Activated CD8-positive, alpha-beta memory T cell treated with anti-CD3 and anti-CD28 coated beads, Interleukin-2, amount 10 ng/mL, durations not matched to agents 7 days and 5 days (primary cell): ENCODE measurements around the gene SREBF1. TPM values are rescaled to one million over a fixed set of nuclear protein-coding genes. Genes with fewer than 3 reads are reported as not detected.

Experiments
- ATAC-seq: fragments of 150-1000 bp; cut with Tn5 transposase; one replicate; pipeline ENCODE4 v1.10.0; 2021; ENCODE audit warnings: moderate library complexity
- CTCF ChIA-PET: fragments of 350-600 bp; sonication (Branson Sonifier 250); formaldehyde crosslinking; loops from one replicate; lab custom pipeline; 2021; ENCODE audit warnings: antibody characterized with exemption; lab: Charles Lee
- DNase-seq: peaks from one replicate; pipeline ENCODE4 v3.0.0-alpha.2; 2020
- H3K27ac Mint-ChIP-seq: one replicate; pipeline ENCODE4 v1.8.0; 2021; ENCODE audit warnings: mild to moderate bottlenecking, mixed read lengths
- H3K27me3 Mint-ChIP-seq: one replicate; pipeline ENCODE4 v1.8.0; 2021; ENCODE audit warnings: mixed read lengths
- H3K36me3 Mint-ChIP-seq: one replicate; pipeline ENCODE4 v1.8.0; 2021; ENCODE audit warnings: mild to moderate bottlenecking, mixed read lengths
- H3K4me1 Mint-ChIP-seq: one replicate; pipeline ENCODE4 v1.8.0; 2021; ENCODE audit warnings: mixed read lengths
- H3K4me3 Mint-ChIP-seq: one replicate; pipeline ENCODE4 v1.8.0; 2021; ENCODE audit warnings: mild to moderate bottlenecking, moderate library complexity, mixed read lengths
- H3K9me3 Mint-ChIP-seq: one replicate; pipeline ENCODE4 v1.8.0; 2022; ENCODE audit warnings: low read depth, mixed read lengths
- total RNA-seq, 2 experiments: library from RNA; stranded (reverse); gene quantifications; one replicate each; pipeline ENCODE4 v1.2.3, GENCODE V29; 2021

The SREBF1 gene
- total RNA-seq, 2 experiments from 2014 or later: 90.6 to 184 TPM

GRCh38 chr17:17795946-17796786, 40.6 kb downstream of the SREBF1 start:
- no peaks in the 10 kb centered on the region for H3K27me3 Mint-ChIP-seq
- H3K27ac Mint-ChIP-seq: no peak overlapping the region
- H3K36me3 Mint-ChIP-seq: peaks cover 2% of the 10 kb centered on the region
- no peak overlapping the region for H3K4me3 Mint-ChIP-seq
- ATAC-seq (no peak), DNase-seq (no peak)
- H3K4me1 Mint-ChIP-seq: peaks cover 21% of the 10 kb centered on the region
- CTCF ChIA-PET: no interaction called here
- no peaks in the 10 kb centered on the region for H3K9me3 Mint-ChIP-seq

GRCh38 chr17:17795296-17795695, 41.5 kb downstream of the SREBF1 start:
- DNase-seq (no peak), ATAC-seq (no peak)
- CTCF ChIA-PET: interaction anchor here (1.1 kb wide), 1 partner anchor 17 kb away, joined by 4 read pairs; no protein-coding TSS in a partner anchor
- Mint-ChIP-seq H3K27ac (no peak overlapping the region), H3K9me3 (no peaks in the 10 kb centered on the region), H3K4me1 (peaks cover 21% of the 10 kb centered on the region), H3K4me3 (no peak overlapping the region), H3K36me3 (peaks cover 2% of the 10 kb centered on the region), H3K27me3 (no peaks in the 10 kb centered on the region)

- Mint-ChIP-seq H3K36me3 (peaks cover 2% of the 10 kb centered on the region), H3K4me3 (no peak overlapping the region), H3K9me3 (no peaks in the 10 kb centered on the region), H3K27me3 (no peaks in the 10 kb centered on the region), H3K4me1 (peaks cover 21% of the 10 kb centered on the region), H3K27ac (no peak overlapping the region)
- CTCF ChIA-PET: interaction anchor here (1.0 to 1.1 kb wide), 2 partner anchors 10 to 17 kb away, joined by 4 read pairs; no protein-coding TSS in a partner anchor
- ATAC-seq (no peak), DNase-seq (no peak)
Measured at GRCh38 chr17:17794382-17794781, 42.4 kb downstream of the SREBF1 start.

- CTCF ChIA-PET: interaction anchor here (1.0 to 1.7 kb wide), 3 partner anchors 9 to 65 kb away, joined by 4 to 6 read pairs (median 5); no protein-coding TSS in a partner anchor
- no peak for ATAC-seq
- H3K4me1 Mint-ChIP-seq: peaks cover 21% of the 10 kb centered on the region
- peaks cover 2% of the 10 kb centered on the region for H3K36me3 Mint-ChIP-seq
- no peaks in the 10 kb centered on the region for H3K27me3 Mint-ChIP-seq
- no peak overlapping the region for H3K4me3 Mint-ChIP-seq
- peak overlapping the region; percentile 59 for H3K27ac Mint-ChIP-seq
- no peak for DNase-seq
- no peaks in the 10 kb centered on the region for H3K9me3 Mint-ChIP-seq
Measured at GRCh38 chr17:17793378-17794214, 43.2 kb downstream of the SREBF1 start.

- Mint-ChIP-seq H3K27ac (peak overlapping the region; percentile 73), H3K27me3 (no peaks in the 10 kb centered on the region), H3K36me3 (peaks cover 2% of the 10 kb centered on the region), H3K4me3 (no peak overlapping the region), H3K9me3 (no peaks in the 10 kb centered on the region), H3K4me1 (peaks cover 21% of the 10 kb centered on the region)
- CTCF ChIA-PET: interaction anchor here (1.0 to 1.7 kb wide), 6 partner anchors 19 to 111 kb away, joined by 3 to 6 read pairs (median 4); no protein-coding TSS in a partner anchor
- DNase-seq: peak; percentile 83
- ATAC-seq: peak; percentile 94
Measured at GRCh38 chr17:17792551-17793377, 44.0 kb downstream of the SREBF1 start.

- peak overlapping the region; percentile 42 for H3K27ac Mint-ChIP-seq
Measured at GRCh38 chr17:17792037-17792550, 44.7 kb downstream of the SREBF1 start.

GRCh38 chr17:17790637-17791464, 45.9 kb downstream of the SREBF1 start:
- Mint-ChIP-seq H3K4me1 (peaks cover 21% of the 10 kb centered on the region), H3K4me3 (no peak overlapping the region), H3K27ac (no peak overlapping the region), H3K36me3 (peaks cover 2% of the 10 kb centered on the region), H3K9me3 (no peaks in the 10 kb centered on the region), H3K27me3 (no peaks in the 10 kb centered on the region)
- CTCF ChIA-PET: no interaction called here
- ATAC-seq (no peak), DNase-seq (no peak)

More at GRCh38 chr17:17792037-17792550, 44.7 kb downstream of the SREBF1 start:
- no peaks in the 10 kb centered on the region for H3K9me3 Mint-ChIP-seq
- no peak for DNase-seq
- no peak overlapping the region for H3K4me3 Mint-ChIP-seq
- CTCF ChIA-PET: interaction anchor here (1.0 to 1.7 kb wide), 6 partner anchors 19 to 110 kb away, joined by 3 to 6 read pairs (median 4); no protein-coding TSS in a partner anchor
- peaks cover 21% of the 10 kb centered on the region for H3K4me1 Mint-ChIP-seq
- no peaks in the 10 kb centered on the region for H3K27me3 Mint-ChIP-seq
- peaks cover 2% of the 10 kb centered on the region for H3K36me3 Mint-ChIP-seq
- ATAC-seq: peak; percentile 4

GRCh38 chr17:17789828-17790636, 46.8 kb downstream of the SREBF1 start:
- no peak overlapping the region for H3K27ac Mint-ChIP-seq
- H3K9me3 Mint-ChIP-seq: no peaks in the 10 kb centered on the region
- ATAC-seq (no peak), DNase-seq (no peak)
- CTCF ChIA-PET: no interaction called here
- peaks cover 3% of the 10 kb centered on the region for H3K27me3 Mint-ChIP-seq
- peaks cover 21% of the 10 kb centered on the region for H3K4me1 Mint-ChIP-seq
- H3K36me3 Mint-ChIP-seq: peaks cover 2% of the 10 kb centered on the region
- H3K4me3 Mint-ChIP-seq: no peak overlapping the region

- H3K27me3 Mint-ChIP-seq: peaks cover 9% of the 10 kb centered on the region
- peaks cover 2% of the 10 kb centered on the region for H3K36me3 Mint-ChIP-seq
- CTCF ChIA-PET: no interaction called here
- no peak overlapping the region for H3K4me3 Mint-ChIP-seq
- no peak for ATAC-seq
- no peak for DNase-seq
- H3K9me3 Mint-ChIP-seq: no peaks in the 10 kb centered on the region
- peaks cover 23% of the 10 kb centered on the region for H3K4me1 Mint-ChIP-seq
- H3K27ac Mint-ChIP-seq: no peak overlapping the region
Measured at GRCh38 chr17:17789410-17789809, 47.4 kb downstream of the SREBF1 start.

- H3K4me1 Mint-ChIP-seq: peaks cover 22% of the 10 kb centered on the region
- no peak for DNase-seq
- no peak for ATAC-seq
- H3K27me3 Mint-ChIP-seq: peaks cover 12% of the 10 kb centered on the region
- peak overlapping the region; percentile 49 for H3K27ac Mint-ChIP-seq
- no peak overlapping the region for H3K4me3 Mint-ChIP-seq
- CTCF ChIA-PET: interaction anchor here (0.8 kb wide), 1 partner anchor 72 kb away, joined by 3 read pairs; no protein-coding TSS in a partner anchor
- H3K9me3 Mint-ChIP-seq: no peaks in the 10 kb centered on the region
- H3K36me3 Mint-ChIP-seq: peaks cover 1% of the 10 kb centered on the region
Measured at GRCh38 chr17:17788967-17789366, 47.8 kb downstream of the SREBF1 start.

- DNase-seq (no peak), ATAC-seq (no peak)
- CTCF ChIA-PET: interaction anchor here (1.0 kb wide), 1 partner anchor 25 kb away, joined by 3 read pairs; no protein-coding TSS in a partner anchor
- Mint-ChIP-seq H3K9me3 (no peaks in the 10 kb centered on the region), H3K36me3 (no peaks in the 10 kb centered on the region), H3K27me3 (peaks cover 19% of the 10 kb centered on the region), H3K4me1 (peaks cover 10% of the 10 kb centered on the region), H3K27ac (no peak overlapping the region), H3K4me3 (no peak overlapping the region)
Measured at GRCh38 chr17:17787568-17787967, 49.2 kb downstream of the SREBF1 start.
